Right ventricle myocardium superior (tissue), 1 donor: Measurements from ENCODE around the gene IRF2BPL. TPM values are rescaled to one million over a fixed set of nuclear protein-coding genes. Genes with fewer than 3 reads are reported as not detected.
"Not testable (repeated sequence)": the region's sequence is repeated elsewhere in the genome, so short reads cannot be mapped to it uniquely, and the experiment has no call there.

Experiments used
- ATAC-seq: fragments of 200-7000 bp; cut with Tn5 transposase; one replicate; pipeline ENCODE4 v1.9.1; 2020; ENCODE audit warnings: mild to moderate bottlenecking; ENCODE audit not compliant: poor library complexity
- DNase-seq: peaks from one replicate; pipeline ENCODE4 v3.0.0-alpha.2; 2020
- intact Hi-C: fragments of 100-400 bp; cut with DNase I; formaldehyde crosslinking; loops from one replicate; pipeline ENCODE4 v1.11.2; 2022
- total RNA-seq: library from RNA; stranded (reverse); fragmentation: NEBNext Ultra II Directional; extraction: Animal tissue kit (Norgen Biotek cat#: 25700); gene quantifications from one replicate; pipeline ENCODE4 v1.2.1, GENCODE V29; 2021
- donor health status: DM: no; HTN: yes; CAD: no; lungs with severe emphysema.

IRF2BPL gene
- total RNA-seq, 1 donor from 2014 or later, result 38.8 TPM

GRCh38 chr14:77023001-77023996 is 5.2 kb downstream of the IRF2BPL start:
- DNase-seq (no peak), ATAC-seq (peak; percentile 32)
- intact Hi-C loops, result no loop called here

GRCh38 chr14:77022236-77022852 is 6.2 kb downstream of the IRF2BPL start:
- intact Hi-C loops, result no loop called here
- ATAC-seq (no peak), DNase-seq (no peak)

GRCh38 chr14:77021424-77021823 is 7.1 kb downstream of the IRF2BPL start:
- intact Hi-C loops, ATAC-seq, DNase-seq: not testable (repeated sequence)

- ATAC-seq, result no peak
- no peak for DNase-seq
- intact Hi-C loops, result no loop called here
These were observed 9.7 kb downstream of the IRF2BPL start for GRCh38 chr14:77018785-77019184.

- intact Hi-C loops, result no loop called here
- no peak for DNase-seq
- no peak for ATAC-seq
These were observed 10.8 kb downstream of the IRF2BPL start for GRCh38 chr14:77017666-77018065.

GRCh38 chr14:77014734-77015133 is 13.8 kb downstream of the IRF2BPL start:
- DNase-seq (no peak), ATAC-seq (no peak)
- intact Hi-C loops, result no loop called here

- DNase-seq (peak; percentile 80), ATAC-seq (peak; percentile 95)
- intact Hi-C loops, result no loop called here
These were observed 14.4 kb downstream of the IRF2BPL start for GRCh38 chr14:77014004-77014604.

GRCh38 chr14:77012193-77012765 is 16.2 kb downstream of the IRF2BPL start:
- intact Hi-C loops, result no loop called here
- DNase-seq (no peak), ATAC-seq (no peak)

- intact Hi-C loops, result no loop called here
- ATAC-seq (no peak), DNase-seq (no peak)
These were observed 17.3 kb downstream of the IRF2BPL start for GRCh38 chr14:77011245-77011644.

- no peak for DNase-seq
- ATAC-seq, result no peak
- intact Hi-C loops, result no loop called here
These were observed 19.5 kb downstream of the IRF2BPL start for GRCh38 chr14:77009014-77009413.

GRCh38 chr14:77008541-77008940 is 20.0 kb downstream of the IRF2BPL start:
- DNase-seq (no peak), ATAC-seq (no peak)
- intact Hi-C loops, result no loop called here

GRCh38 chr14:77007975-77008421 is 20.5 kb downstream of the IRF2BPL start:
- intact Hi-C loops, result no loop called here
- peak; percentile 84 for DNase-seq
- peak; percentile 89 for ATAC-seq

GRCh38 chr14:77007183-77007974 is 21.1 kb downstream of the IRF2BPL start:
- intact Hi-C loops, result no loop called here
- DNase-seq (no peak), ATAC-seq (no peak)

- ATAC-seq (no peak), DNase-seq (no peak)
- intact Hi-C loops, result no loop called here
These were observed 22.4 kb downstream of the IRF2BPL start for GRCh38 chr14:77006132-77006531.

- intact Hi-C loops, result no loop called here
- no peak for ATAC-seq
- no peak for DNase-seq
These were observed 22.9 kb downstream of the IRF2BPL start for GRCh38 chr14:77005559-77005958.

- intact Hi-C loops, result no loop called here
- DNase-seq (no peak), ATAC-seq (no peak)
These were observed 23.6 kb downstream of the IRF2BPL start for GRCh38 chr14:77004711-77005460.

- DNase-seq, result no peak
- intact Hi-C loops, result no loop called here
- ATAC-seq, result no peak
These were observed 24.4 kb downstream of the IRF2BPL start for GRCh38 chr14:77003960-77004710.
